Stromal cell of bone marrow (primary cell): ENCODE data around the gene ARRDC3.
"Not testable (repeated sequence)": the region's sequence is repeated elsewhere in the genome, so short reads cannot be mapped to it uniquely, and the experiment has no call there.

ENCODE experiments used
- DNase-seq: peaks from one replicate; pipeline ENCODE4 v3.0.0-alpha.2; 2012; ENCODE audit warnings: low read depth

ARRDC3 gene

DNA sequence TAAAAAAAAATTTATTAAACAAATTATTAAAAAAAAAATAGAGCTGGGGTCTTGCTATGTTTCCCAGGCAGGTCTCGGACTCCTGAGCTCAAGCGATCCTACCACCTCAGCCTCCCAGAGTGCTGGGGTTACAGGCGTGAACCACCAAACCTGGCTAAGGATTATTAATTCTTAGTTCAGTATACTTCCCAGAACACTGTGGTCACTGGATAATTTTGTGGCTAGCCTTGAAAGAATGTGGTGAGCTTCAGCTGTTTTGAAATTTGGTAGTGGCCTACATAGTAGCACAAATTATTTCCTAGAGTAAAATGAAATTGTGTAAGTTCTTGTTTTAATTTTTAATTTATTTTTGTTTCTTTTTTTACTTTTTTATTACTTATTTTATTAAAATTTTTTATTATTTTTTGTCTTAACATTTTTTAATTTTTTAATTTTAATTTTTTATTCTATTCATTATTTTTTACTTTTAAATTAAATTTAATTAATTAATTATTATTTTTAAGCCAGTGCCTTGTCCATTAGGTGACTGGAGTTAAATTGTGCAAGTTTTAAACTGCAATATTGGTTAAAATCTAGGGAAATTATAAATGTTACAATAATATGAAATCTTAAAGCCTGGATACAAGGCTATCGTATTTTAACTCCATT, 23.0 kb downstream of the ARRDC3 start:
- DNase-seq = no peak

- no peak for DNase-seq
These were observed 25.3 kb downstream of the ARRDC3 start for GRCh38 chr5:91357806-91358205.

DNA sequence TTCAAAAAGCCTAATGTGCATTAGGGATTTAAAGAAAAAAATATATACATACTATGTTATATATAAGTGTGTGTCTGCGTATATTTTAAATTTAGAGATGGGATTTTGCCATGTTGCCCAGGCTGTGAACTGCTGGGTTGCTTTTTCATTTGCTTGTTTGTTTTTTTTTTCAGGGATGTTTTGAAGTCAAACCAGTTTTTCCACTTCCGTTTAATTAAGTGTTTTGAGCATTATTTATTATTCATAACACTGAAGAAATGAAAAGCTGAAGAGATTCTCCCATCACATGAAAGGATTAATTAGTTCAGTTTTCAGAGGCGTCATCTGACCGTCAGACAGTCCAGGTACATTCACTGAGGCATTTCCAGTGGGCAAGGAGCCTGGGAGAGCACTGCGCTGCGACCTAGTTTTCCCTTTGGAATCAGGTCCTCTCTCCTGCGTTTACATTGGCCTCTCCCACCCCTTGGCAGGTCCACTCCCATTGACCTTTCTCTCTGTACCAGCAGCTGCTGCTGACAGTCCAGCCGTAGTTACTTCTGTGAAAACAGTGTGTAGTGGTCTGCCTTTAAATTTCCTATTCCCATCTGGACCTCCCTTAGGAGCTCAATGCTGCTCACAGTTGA, 26.0 kb downstream of the ARRDC3 start:
- DNase-seq = no peak

GRCh38 chr5:91354867-91355266, 28.2 kb downstream of the ARRDC3 start:
- not testable (repeated sequence) for DNase-seq

GRCh38 chr5:91352831-91353695, 30.1 kb downstream of the ARRDC3 start:
- no peak for DNase-seq

- DNase-seq = no peak
These were observed 37.7 kb downstream of the ARRDC3 start for GRCh38 chr5:91345461-91345860.

DNA sequence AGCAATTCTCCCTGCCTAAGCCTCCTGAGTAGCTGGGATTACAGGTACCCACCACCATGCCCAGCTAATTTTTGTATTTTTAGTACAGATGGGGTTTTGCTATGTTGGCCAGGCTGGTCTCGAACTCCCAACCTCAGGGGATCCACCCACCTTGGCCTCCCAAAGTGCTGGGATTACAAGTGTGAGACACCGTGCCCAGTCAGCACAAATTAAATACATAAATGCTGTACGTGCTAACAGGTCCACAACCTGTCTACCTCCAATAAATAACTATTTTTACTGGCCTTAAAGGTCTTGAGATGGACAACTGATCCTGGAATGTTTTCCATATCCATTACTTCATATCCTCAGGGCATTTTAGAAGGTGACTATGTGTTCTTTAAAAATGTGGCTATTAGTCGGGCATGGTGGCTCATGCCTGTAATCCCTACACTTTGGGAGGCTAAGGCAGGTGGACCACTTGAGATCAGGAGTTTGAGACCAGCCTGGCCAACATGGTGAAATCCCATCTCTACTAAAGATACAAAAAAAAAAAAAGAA, 38.4 kb downstream of the ARRDC3 start:
- DNase-seq = not testable (repeated sequence)

GRCh38 chr5:91343916-91344315, 39.2 kb downstream of the ARRDC3 start:
- no peak for DNase-seq

- DNase-seq = not testable (repeated sequence)
These were observed 40.2 kb downstream of the ARRDC3 start for GRCh38 chr5:91342931-91343330.

DNA sequence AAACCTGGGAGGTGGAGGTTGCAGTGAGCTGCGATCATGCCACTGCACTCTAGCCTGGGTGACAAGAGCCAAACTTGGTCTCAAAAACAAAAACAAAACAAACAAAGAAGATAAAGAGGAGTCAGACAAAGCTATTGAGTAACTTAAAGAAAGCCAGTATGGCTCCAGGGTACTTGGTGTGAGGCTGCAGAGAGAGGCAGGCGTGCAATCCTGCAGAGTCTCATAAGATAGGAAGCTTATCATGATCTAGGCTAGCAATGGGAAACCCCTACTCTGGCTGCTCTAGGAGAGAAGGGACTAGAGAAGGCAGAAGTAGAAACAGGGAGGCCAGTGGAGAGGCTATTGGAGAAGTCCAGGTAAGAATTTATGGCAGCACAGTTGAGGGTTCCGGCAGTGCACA, 42.0 kb downstream of the ARRDC3 start:
- no peak for DNase-seq

- DNase-seq = no peak
These were observed 42.6 kb downstream of the ARRDC3 start for GRCh38 chr5:91340532-91340931.

- DNase-seq = peak; percentile 63
These were observed 43.9 kb downstream of the ARRDC3 start for GRCh38 chr5:91339063-91339705.

- no peak for DNase-seq
These were observed 50.7 kb downstream of the ARRDC3 start for GRCh38 chr5:91332267-91333045.

DNA sequence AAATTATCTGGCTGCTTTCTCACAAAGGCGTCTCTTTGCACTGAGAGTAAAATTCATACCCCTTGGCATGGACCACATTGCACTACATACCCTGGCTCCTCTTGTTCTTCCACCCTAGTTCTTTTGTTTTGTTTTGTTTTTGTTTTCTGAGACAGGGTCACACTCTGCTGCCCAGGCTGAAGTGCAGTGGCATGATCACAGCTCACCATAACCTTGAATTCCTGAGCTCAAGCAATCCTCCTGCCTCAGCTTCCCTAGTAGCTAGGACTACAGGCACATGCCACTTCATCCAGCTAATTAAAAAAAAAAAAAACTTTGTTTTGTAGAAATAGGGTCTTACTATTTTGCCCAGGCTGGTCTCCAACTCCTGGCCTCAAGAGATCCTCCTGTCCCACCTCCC, 51.4 kb downstream of the ARRDC3 start:
- no peak for DNase-seq

GRCh38 chr5:91329283-91329682, 53.8 kb downstream of the ARRDC3 start:
- no peak for DNase-seq

DNA sequence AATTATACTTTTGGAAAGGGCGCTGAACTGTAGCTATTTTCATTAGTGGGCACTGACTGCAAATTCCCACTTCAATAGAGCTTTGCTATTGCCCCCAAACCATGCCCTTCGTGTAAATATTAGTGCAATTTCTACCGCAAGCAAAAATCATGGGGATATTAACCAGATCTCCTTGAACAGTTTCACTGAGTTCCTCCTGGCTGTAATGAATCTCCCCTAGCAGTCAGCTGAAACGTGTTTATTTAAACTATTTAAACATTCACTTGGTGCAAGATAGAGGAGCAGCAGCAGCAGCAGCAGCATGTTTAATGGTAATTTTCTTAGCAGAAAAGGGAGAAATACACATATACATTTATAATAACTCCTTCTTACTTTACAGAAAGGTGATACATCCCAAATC, 54.4 kb downstream of the ARRDC3 start:
- no peak for DNase-seq

- not testable (repeated sequence) for DNase-seq
These were observed 60.1 kb downstream of the ARRDC3 start for GRCh38 chr5:91322981-91323380.

DNA sequence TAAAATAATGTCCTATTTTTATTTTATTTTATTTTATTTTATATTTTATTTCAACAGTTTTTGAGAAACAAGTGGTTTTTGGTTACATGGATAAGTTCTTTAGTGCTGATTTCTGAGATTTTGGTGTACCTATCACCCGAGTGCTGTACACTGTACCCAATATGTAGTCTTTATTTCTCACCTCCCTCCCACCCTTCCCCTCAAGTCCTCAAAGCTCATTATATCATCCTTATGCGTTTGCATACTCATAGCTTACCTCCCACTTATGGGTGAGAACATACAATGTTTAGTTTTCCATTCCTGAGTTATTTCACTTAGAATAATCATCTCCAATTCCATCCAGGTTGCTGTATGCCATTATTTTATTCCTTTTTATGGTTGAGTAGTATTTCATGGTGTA, 63.5 kb downstream of the ARRDC3 start:
- no peak for DNase-seq

DNA sequence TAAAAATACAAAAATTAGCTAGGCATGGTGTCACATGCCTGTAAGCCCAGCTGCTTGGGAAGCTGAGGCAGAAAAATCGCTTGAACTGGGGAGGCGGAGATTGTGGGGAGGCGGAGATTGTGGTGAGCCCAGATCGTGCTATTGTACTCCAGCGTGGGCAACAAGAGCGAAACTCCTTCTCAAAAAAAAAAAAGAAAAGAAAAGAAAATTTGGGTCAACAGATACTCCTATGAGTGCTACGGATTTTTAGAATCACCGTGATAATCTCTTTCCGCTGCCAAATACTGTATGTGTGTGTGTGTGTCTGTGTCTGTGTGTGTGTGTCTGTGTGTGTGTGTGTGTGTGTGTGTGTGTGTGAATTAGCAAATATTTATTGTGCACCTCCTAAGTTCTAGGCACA, 64.4 kb downstream of the ARRDC3 start:
- no peak for DNase-seq
